Keratinocyte (primary cell): ENCODE data around the gene MICAL2. TPM values are rescaled to one million over a fixed set of nuclear protein-coding genes. Genes with fewer than 3 reads are reported as not detected.

Experiments used
- DNase-seq: peaks from one replicate; pipeline ENCODE4 v3.0.0-alpha.2; 2011; ENCODE audit warnings: low read depth, missing footprints, low spot score
- FAIRE-seq: peaks from 2 replicates; lab custom pipeline; 2011; peaks lifted over from hg19 to GRCh38; lab: Jason Lieb, UNC
- H2AFZ ChIP-seq: 2 replicates; pipeline ENCODE4 v1.6.0; 2012; ENCODE audit warnings: low read length, control low read depth, inconsistent platforms; ENCODE audit not compliant: control insufficient read depth
- H3K27ac ChIP-seq: 2 replicates; pipeline ENCODE4 v1.5.1; 2011; ENCODE audit warnings: low read length; ENCODE audit not compliant: control insufficient read depth, insufficient read depth
- H3K27me3 ChIP-seq: 3 replicates; pipeline ENCODE4 v1.6.0; 2011; ENCODE audit warnings: low read length; ENCODE audit not compliant: control insufficient read depth, insufficient read depth; ENCODE audit errors: extremely low read depth
- H3K36me3 ChIP-seq, 2 experiments: 2 replicates in 1 of 2; 3 replicates in 1 of 2; pipeline ENCODE4 v1.5.1; 2011; ENCODE audit warnings: low read length in 2 of 2, mild to moderate bottlenecking in 1 of 2; ENCODE audit not compliant: control insufficient read depth in 2 of 2, insufficient read depth in 2 of 2; ENCODE audit errors: extremely low read depth in 1 of 2
- H3K4me1 ChIP-seq: 3 replicates; pipeline ENCODE4 v1.5.1; 2011; ENCODE audit warnings: low read length; ENCODE audit not compliant: control insufficient read depth, insufficient read depth; ENCODE audit errors: extremely low read depth
- H3K4me2 ChIP-seq: 3 replicates; pipeline ENCODE4 v1.6.0; 2011; ENCODE audit warnings: low read depth, low read length; ENCODE audit not compliant: control insufficient read depth, insufficient read depth; ENCODE audit errors: extremely low read depth
- H3K4me3 ChIP-seq, 3 experiments: fragments of 200-600 bp in 1 of 3; sonication (generic) in 1 of 3; 2 replicates in 2 of 3; 3 replicates in 1 of 3; pipeline ENCODE4 v1.5.1; 2011 to 2016; ENCODE audit warnings: low read length in 3 of 3, mild to moderate bottlenecking in 3 of 3, control low read depth in 2 of 3, inconsistent platforms in 1 of 3, low read depth in 1 of 3, mixed read lengths in 1 of 3, mixed run types in 1 of 3, moderate library complexity in 1 of 3; ENCODE audit not compliant: control insufficient read depth in 2 of 3, insufficient read depth in 2 of 3; ENCODE audit errors: extremely low read depth in 1 of 3
- H3K79me2 ChIP-seq: 2 replicates; pipeline ENCODE4 v1.6.0; 2012; ENCODE audit warnings: low read length; ENCODE audit not compliant: control insufficient read depth, insufficient read depth
- H3K9ac ChIP-seq: 3 replicates; pipeline ENCODE4 v1.6.0; 2011; ENCODE audit warnings: low read length; ENCODE audit not compliant: control insufficient read depth, insufficient read depth; ENCODE audit errors: extremely low read depth
- H3K9me1 ChIP-seq: 3 replicates; pipeline ENCODE4 v1.6.0; 2011; ENCODE audit warnings: low read length; ENCODE audit not compliant: control insufficient read depth, insufficient read depth; ENCODE audit errors: extremely low read depth
- H3K9me3 ChIP-seq: 2 replicates; pipeline ENCODE4 v1.5.1; 2012; ENCODE audit warnings: low read depth, low read length; ENCODE audit not compliant: control insufficient read depth
- H4K20me1 ChIP-seq: 3 replicates; pipeline ENCODE4 v1.6.0; 2011; ENCODE audit warnings: low read length; ENCODE audit not compliant: control insufficient read depth, insufficient read depth; ENCODE audit errors: extremely low read depth
- EZH2 ChIP-seq: IDR thresholded peaks from one replicate; pipeline ENCODE4 v1.6.1; 2012; ENCODE audit warnings: inconsistent platforms, mild to moderate bottlenecking, low read length, moderate library complexity
- dilution Hi-C: fragments of 300-500 bp; cut with MboI; formaldehyde crosslinking; loops from one replicate; pipeline ENCODE4 v1.7.0; 2020; ENCODE audit warnings: low sequenced_read_pairs; ENCODE audit not compliant: extremely low pct_ligation_motif_present
- polyA plus RNA-seq, 5 experiments: library from polyadenylated mRNA; depleted of rRNA in 3 of 5; stranded (reverse) in 3 of 5; stranded (forward) in 1 of 5; unstranded in 1 of 5; fragments of >200 nt; gene quantifications; 1 replicate in 1 of 5; 2 replicates in 3 of 5; 3 replicates in 1 of 5; pipeline versions ENCODE4 v1.2.1 to v1.2.3, GENCODE V29; 2011 to 2012; ENCODE audit warnings: missing spikeins in 2 of 5, low read depth in 1 of 5, low replicate concordance in 1 of 5
- TF ChIP-seq, protein P1 (sequence below), 3 experiments: IDR thresholded peaks in 1 of 3; conservative IDR thresholded peaks in 1 of 3; optimal IDR thresholded peaks in 1 of 3; 2 replicates in 2 of 3; 3 replicates in 1 of 3; pipeline versions ENCODE3 to v1.5.1; 2011; ENCODE audit warnings: low read length in 3 of 3, mild to moderate bottlenecking in 3 of 3, moderate library complexity in 2 of 3, control low read depth in 1 of 3, inconsistent platforms in 1 of 3; ENCODE audit not compliant: insufficient read depth in 2 of 3; ENCODE audit errors: extremely low read depth in 1 of 3

Gene MICAL2
- polyA plus RNA-seq, 1 donor (not counting 4 experiments of a cell fraction or from before 2014, with no cell fraction given) = 83.9 TPM

GRCh38 chr11:12274558-12275197 lies 164.3 kb downstream of the MICAL2 start:
- TF ChIP-seq EZH2 = no peak
- TF ChIP-seq, protein P1, sequence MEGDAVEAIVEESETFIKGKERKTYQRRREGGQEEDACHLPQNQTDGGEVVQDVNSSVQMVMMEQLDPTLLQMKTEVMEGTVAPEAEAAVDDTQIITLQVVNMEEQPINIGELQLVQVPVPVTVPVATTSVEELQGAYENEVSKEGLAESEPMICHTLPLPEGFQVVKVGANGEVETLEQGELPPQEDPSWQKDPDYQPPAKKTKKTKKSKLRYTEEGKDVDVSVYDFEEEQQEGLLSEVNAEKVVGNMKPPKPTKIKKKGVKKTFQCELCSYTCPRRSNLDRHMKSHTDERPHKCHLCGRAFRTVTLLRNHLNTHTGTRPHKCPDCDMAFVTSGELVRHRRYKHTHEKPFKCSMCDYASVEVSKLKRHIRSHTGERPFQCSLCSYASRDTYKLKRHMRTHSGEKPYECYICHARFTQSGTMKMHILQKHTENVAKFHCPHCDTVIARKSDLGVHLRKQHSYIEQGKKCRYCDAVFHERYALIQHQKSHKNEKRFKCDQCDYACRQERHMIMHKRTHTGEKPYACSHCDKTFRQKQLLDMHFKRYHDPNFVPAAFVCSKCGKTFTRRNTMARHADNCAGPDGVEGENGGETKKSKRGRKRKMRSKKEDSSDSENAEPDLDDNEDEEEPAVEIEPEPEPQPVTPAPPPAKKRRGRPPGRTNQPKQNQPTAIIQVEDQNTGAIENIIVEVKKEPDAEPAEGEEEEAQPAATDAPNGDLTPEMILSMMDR (optimal IDR thresholded peaks at IDR 0.05 in 1 of 3, IDR thresholded peaks at IDR 0.05 in 1 of 3, conservative IDR thresholded peaks at IDR 0.05 in 1 of 3; ENCODE audit: extremely low read depth in 1 of 3, insufficient read depth in 2 of 3, low read length in 3 of 3) = no peak
- FAIRE-seq = no peak
- H3K9ac ChIP-seq = no peak overlapping the region

GRCh38 chr11:12275818-12276217 lies 165.4 kb downstream of the MICAL2 start:
- Histone ChIP-seq H3K4me2 (no peak overlapping the region), H4K20me1 (no peaks in the 10 kb centered on the region), H3K4me3 (no peak overlapping the region), H3K9me1 (no peaks in the 10 kb centered on the region), H3K4me1 (peaks cover 22% of the 10 kb centered on the region), H3K27ac (no peak overlapping the region), H3K9me3 (no peaks in the 10 kb centered on the region), H2AFZ (no peak overlapping the region), H3K9ac (no peak overlapping the region), H3K27me3 (no peaks in the 10 kb centered on the region), H3K79me2 (no peaks in the 10 kb centered on the region), H3K36me3 (peaks cover 14 to 32% of the 10 kb centered on the region in 2 experiments)
- TF ChIP-seq EZH2 = no peak
- TF ChIP-seq, protein P1 (optimal IDR thresholded peaks at IDR 0.05 in 1 of 3, IDR thresholded peaks at IDR 0.05 in 1 of 3, conservative IDR thresholded peaks at IDR 0.05 in 1 of 3; ENCODE audit: extremely low read depth in 1 of 3, insufficient read depth in 2 of 3, low read length in 3 of 3) = no peak
- no peak for FAIRE-seq
- DNase-seq = no peak
- dilution Hi-C loops = no loop called here

More at GRCh38 chr11:12274558-12275197, 164.3 kb downstream of the MICAL2 start:
- dilution Hi-C loops = no loop called here
- Histone ChIP-seq H3K4me3 (no peak overlapping the region), H3K27ac (no peak overlapping the region), H4K20me1 (no peaks in the 10 kb centered on the region), H2AFZ (no peak overlapping the region), H3K9me1 (no peaks in the 10 kb centered on the region), H3K36me3 (peaks cover 15 to 27% of the 10 kb centered on the region in 2 experiments), H3K4me2 (no peak overlapping the region), H3K9me3 (no peaks in the 10 kb centered on the region), H3K27me3 (no peaks in the 10 kb centered on the region), H3K4me1 (peaks cover 22% of the 10 kb centered on the region), H3K79me2 (no peaks in the 10 kb centered on the region)
- no peak for DNase-seq
